Raji (cell line): ENCODE results near the gene AAK1.

Experiments
- POLR2A ChIP-seq: IDR thresholded peaks from 2 replicates; pipeline ENCODE4 v1.6.1; 2011; ENCODE audit warnings: low read depth, low read length, control low read depth; ENCODE audit not compliant: insufficient read depth

Gene AAK1

DNA sequence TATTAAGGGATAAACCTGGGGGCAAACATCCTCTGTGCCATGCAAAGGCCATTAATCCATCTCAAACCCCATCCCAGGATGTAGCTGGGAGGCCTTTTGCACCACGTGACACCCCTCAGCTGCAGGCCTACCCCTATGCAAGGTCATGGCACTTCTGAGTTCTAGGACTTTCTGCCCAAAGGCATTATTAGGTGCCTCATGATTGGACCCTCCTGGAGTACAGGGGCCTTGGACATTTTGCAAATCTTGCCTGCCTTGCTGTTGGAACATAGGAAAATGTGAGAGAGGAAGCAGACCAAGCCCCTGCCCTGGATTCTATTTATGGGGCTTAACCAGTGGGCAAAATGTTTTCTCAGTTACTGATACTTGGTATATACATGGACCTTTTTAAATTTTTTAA lies 162.1 kb downstream of the AAK1 start:
- no peak for TF ChIP-seq POLR2A

DNA sequence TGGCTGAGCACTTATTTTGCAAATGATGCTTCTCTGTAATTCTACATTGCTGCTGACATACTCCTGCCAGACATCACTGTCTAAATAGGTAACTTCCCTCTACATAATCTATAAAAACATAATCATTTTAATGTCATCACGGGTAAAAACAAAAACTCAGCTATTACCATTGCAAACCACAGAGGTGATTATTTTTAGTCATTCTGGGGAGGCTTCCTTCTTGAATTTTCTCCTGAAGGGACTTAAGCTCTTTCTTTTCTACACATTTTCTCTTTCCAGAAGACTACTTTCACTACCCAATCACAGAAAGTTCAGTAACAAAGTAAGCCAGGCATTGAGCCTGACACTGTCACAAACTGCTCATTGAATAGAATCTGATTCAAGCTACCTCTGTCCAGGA lies 165.9 kb downstream of the AAK1 start:
- no peak for TF ChIP-seq POLR2A

DNA sequence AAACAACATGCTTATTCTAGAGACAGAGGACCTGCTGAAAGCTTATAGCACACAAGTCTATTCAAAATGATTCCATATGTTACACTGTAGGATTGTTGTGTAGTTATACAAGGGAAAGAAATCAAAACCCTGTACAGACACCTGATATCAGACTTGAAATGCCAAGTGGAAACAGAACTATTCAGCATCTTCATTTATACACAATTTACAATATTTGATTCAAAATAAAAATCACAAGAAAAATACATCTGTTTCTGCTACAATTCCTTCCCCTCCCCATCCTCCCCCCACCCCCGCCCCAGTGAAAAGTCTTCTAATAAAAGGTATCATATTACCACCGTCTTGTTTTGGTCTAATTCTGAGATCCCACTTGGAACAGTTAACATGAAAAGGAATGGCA lies 168.9 kb downstream of the AAK1 start:
- TF ChIP-seq POLR2A, result no peak

DNA sequence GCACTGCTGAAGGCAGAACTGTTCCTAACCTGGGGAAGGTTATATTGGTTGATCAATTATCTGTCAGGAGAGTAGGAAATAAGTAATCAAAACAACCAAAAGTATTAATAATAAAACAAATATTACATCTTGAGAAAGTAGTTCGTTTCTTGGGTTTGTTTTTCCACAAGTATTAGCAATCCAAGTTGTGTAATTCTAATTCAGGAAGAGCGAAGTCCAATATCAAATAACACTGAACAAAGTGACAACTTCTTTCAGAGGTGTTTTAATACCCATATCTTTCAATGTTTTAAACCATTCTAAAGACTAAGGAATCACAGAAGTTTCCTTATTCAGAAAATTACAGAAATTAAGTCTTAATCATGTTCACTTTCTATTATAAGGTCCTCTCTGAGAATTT lies 171.7 kb downstream of the AAK1 start:
- no peak for TF ChIP-seq POLR2A

DNA sequence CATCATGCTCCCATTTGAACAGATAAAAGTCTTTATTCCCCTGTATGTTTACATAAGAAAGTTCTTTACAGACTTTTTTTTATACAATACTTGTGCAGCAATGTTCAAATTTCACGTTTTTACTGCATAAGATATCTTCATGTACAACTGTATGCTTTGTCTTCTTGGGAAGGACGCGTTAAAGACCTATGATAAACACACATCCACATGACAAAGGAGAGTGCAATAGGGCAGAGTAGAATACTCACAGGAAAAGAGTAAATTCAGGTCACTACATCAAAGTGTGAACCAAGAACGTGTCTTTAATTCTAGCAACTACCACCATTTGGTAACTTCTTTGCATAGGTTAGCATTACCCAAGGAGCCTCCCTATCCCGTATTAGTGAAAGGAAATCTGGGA lies 172.6 kb downstream of the AAK1 start:
- TF ChIP-seq POLR2A, result no peak

DNA sequence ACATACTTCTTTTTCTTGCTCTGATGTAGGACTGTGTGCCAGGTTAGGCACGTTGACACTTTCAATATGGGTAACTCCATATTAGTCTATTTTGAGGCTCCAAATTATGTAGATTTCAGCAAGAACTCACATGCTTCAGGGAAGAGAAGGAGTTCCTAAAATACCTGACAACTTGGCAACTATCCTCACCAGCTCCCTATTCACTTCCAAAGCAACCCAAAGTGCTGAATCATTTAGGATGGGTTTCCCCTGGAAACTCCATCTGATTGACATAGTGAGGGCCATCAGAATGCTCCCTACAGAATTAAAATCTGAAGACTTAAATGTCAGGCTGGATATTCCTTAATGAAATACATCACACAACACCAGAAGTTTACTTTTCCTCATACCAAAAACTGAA lies 173.8 kb downstream of the AAK1 start:
- no peak for TF ChIP-seq POLR2A

DNA sequence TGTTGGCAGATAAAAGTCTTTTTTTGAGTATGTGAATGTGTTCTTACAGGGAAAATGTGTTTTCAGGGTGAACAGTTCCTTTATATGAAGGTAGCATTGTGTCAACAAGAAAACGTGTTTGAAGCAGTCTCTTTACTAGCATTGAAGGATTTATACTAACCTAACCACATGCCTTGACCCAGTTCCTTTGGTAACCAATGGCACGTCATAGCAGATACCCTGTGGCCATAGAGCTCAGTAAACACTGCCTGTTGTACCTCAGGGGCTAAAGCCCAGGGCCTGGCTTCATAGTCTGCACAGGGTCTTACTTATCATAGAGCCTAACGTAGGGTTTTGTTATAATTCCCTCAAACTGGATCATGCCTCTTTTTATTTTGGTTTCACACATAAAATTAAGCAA lies 174.2 kb downstream of the AAK1 start:
- TF ChIP-seq POLR2A, result no peak

DNA sequence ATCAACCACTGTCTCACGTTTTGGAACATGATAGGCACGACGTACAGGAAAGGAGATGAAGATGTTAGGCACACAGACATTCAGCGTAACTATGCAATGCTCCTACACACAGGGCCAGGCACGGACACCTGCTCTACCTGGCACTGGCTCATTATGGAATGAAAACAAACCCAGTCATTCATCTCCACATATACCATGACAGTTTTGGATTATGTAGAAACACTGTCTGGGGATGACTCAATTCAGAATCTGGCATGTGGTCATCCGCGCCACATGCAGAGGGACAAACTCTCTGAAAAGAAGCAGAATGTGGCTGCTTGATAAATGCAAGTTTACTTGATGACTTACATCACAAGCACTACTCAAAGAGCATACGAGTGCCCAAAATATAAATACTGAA lies 176.8 kb downstream of the AAK1 start:
- no peak for TF ChIP-seq POLR2A

DNA sequence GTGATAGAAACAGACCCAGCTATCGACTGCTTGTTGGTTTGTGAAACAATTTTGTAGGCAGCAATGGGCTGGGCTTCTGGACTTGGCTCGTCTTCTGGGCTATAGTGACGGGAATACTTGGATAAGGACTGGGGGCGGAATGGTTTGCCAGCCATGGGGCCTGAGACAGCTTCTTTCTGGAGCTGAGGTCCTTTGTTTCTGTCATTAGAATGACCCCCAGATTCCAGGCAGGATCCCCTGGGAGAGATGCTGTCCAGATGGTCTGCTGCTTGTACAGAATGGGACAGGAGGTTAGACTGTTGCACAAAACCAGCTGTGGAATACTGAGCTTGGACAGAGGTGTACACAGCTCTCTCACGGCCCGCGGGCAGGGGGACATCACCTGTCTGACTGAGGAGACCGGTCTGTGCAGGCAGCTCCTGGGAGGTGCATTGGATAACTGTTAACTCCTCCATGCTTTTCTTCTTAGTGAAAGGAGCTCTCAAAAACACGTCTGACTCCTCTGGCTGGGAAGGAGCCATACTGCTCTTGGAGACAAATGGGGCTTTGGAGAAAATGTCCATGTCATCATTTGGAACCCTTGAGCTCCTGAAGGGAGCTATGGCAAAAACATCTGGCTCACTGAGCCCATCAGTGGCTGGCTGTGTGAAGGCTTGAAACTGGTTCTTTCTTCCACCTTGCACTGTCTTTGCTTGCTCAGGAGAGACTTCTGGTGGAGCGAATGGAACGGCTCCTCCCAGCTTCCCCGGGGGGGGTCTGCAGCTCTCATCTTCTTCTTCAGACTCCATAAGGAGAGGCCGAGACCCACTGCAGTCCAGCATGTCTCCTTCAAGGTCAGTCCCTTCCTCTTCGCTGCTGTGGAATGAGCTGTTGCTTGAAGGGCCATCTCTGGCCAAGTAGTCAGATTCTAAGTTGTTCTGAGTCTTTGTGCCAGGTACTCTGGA lies 177.8 kb downstream of the AAK1 start:
- TF ChIP-seq POLR2A, result no peak

DNA sequence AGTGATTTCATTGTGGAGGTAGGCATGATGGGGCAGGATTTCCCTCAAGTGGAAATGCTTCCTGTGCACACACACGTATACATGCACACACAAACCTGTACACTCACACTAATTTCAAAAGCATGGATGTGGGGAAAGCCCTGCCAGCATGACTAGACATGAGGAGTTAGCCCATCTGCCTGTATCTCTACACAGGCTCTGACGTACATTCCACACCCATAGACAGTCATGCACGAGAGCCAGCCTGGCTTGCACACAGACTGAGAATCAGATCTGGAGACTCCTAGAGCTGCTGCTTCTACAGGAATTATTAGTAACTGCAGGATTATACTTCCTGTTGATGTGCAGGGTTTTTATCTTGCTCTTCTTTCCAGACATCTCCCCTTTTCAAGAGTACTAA lies 179.0 kb downstream of the AAK1 start:
- TF ChIP-seq POLR2A, result no peak

DNA sequence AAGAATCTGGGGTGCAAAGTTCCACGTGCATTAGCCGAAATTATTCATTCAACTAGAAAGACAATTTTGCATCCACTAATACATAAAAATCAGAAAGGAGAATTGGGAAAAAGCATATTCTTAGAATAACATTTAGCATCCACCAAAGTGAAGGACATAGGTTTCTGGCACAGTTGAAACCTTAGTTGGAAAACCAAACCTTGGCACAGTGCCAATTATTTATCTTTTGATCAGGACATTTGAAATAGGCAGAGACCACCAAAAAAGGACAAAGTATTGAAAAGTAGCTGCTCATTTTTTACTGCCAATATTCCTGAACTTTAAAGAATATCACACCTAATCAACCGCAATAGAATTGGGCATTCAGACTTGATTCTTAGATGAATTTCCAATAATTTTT lies 180.8 kb downstream of the AAK1 start:
- no peak for TF ChIP-seq POLR2A

DNA sequence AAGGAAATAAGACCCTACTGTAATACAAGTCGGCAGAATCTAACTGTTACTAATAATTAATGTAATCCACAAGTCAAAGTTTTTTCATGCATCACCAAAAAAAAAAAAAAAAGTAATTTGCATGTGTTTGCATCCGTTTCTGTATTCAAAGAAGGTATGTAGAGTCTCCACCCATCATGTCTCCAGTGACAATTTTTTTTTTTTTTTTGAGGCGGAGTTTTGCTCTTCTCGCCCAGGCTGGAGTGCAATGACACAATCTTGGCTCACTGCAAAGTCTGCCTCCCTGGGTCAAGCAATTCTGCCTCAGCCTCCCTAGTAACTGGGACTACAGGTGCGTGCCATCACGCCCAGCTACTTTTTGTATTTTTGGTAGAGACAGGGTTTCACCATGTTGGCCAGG lies 182.1 kb downstream of the AAK1 start:
- TF ChIP-seq POLR2A, result no peak

DNA sequence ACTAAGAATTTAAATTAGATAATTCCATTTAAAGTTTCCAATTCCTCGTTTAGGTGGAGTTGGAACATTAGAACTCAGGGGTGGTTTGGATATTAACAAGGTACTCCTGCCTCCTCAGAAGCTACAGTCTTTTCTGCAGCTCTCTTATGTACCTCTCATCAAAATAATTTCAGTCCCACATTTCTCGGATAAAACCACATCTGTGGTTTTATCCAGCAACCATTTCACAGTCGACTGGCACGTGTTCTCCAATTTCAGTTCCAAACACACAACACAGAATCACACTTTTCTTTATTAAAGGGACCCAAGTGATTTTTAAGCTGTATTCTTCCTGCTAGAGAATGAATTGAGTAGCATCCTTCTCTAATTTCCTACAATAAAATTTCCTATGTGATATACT lies 183.6 kb downstream of the AAK1 start:
- no peak for TF ChIP-seq POLR2A

DNA sequence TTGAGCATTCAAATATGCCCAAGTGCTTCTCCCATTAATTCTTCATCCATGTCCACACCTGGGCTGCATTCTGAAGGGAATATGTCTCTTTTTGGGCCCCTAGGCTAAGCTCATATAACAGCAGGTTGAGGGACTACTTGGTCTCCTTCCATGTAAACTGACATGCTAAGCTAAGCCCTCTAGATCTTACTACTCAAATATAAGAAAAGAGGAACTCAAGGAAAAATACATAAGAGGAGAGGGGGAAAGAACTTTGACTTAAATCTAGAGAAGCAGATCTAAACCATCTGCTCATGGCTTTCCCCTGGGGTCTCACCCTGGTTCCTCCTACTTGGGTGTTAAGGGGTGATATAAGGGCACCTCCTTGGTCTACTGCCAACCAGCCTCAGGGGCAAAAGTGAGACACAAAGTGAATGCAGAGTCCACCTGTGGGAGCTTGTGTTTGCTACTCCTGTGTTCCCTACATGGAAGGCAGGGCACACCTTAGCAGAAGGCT lies 186.5 kb downstream of the AAK1 start:
- TF ChIP-seq POLR2A, result no peak

DNA sequence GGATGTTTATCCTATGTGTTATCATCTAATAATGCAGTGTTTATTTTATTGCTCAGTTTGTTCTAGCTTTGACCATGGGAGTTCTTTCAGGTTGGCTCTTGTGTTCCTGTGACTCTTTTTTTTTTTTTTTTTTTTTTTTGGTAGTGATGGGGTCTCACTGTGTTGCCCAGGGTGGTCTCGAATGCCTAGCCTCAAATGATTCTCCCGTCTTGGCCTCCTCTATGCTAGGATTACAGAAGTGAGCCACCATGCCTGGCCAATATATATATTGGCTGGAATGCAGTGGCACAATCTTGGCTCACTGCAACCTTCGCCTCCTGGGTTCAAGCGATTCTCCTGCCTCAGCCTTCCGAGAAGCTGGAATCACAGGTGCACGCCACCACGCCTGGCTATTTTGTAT lies 187.4 kb downstream of the AAK1 start:
- TF ChIP-seq POLR2A, result no peak

DNA sequence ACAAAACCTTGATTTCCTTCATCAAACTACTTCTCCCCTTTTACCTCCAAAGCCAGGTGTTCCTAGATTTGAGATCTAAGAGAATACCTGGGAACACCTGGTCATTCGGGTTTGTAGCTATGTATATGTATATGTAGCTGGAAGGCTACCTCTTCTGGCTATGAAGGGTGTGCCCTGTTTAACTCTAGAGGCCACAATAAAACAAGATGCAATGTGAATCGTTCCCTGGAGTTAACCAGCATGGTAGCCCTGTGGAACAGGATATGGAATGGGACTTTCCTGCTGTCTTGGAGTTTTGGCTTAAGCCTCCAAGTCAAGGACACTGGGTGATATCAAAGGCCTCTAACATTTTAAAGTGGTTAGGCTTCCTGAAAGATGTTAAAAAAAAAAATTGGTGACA lies 188.6 kb downstream of the AAK1 start:
- no peak for TF ChIP-seq POLR2A

DNA sequence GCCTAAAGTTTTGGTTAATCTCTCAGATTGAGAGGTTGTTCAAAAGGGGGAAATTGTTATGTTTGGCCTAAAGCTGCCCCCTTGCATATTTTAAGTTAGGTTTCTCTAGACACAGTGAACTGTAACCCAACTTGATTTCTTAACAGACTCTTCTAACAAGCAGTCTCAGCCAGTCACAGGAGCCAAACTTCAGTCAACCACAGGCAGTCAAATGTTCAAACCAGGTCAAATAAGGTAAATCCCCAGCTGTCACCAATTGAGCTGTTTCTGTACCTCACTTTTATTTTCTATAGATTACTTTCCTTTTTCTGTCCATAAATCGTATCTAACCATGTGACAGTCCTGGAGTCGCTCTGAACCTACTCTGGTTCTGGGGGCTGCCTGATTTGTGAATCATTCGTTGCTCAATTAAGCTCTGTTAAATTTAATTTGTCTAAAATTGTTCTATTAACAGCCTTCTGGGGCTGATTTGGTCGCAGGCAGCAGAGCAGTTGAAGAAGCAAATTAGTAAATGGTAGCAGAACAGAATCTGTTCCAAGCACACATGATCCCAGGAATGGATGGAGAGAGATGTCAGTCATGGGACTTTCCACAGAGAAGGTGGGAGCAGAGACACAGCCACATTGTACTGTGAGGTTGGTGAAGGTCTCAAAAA lies 189.9 kb downstream of the AAK1 start:
- TF ChIP-seq POLR2A, result no peak

DNA sequence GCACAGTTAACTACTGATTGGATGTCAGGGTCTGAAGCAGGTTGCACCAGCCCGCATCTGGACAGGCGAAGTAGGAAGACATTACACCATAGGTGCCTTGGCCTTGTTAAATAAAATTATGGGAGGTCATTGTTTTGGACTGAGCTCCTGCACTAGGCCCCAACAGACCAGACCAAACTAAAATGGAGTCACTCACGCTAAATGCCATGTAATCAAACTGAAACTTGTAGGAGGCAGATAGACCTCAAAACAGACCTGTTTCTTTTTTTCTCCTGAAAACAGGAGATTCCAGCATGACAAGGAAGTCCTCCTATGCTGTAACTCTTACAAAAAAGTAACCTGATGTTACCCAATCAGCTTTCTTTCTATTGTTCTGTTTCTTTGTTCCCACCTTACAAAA lies 190.9 kb downstream of the AAK1 start:
- no peak for TF ChIP-seq POLR2A
